Body of pancreas (tissue), 4 donors: ENCODE results near the gene LIN28A. TPM values are rescaled to one million over a fixed set of nuclear protein-coding genes. Genes with fewer than 3 reads are reported as not detected.

Source experiments
- ATAC-seq: fragments of 150-250 bp; one replicate; pipeline ENCODE4 v1.9.1; 2016
- DNase-seq, 4 donors: peaks; one replicate each; pipeline ENCODE4 v3.0.0-alpha.2; 2019
- H3K27ac ChIP-seq, 4 donors: fragments of 200-600 bp; sonication (generic); 1 replicate in 3 of 4; 2 replicates in 1 of 4; pipeline versions ENCODE4 v1.5.1 to v1.6.1; 2016 to 2019; ENCODE audit warnings: mild to moderate bottlenecking in 1 of 4, mixed read lengths in 1 of 4, moderate library complexity in 1 of 4
- H3K27me3 ChIP-seq, 2 donors: fragments of 200-600 bp; sonication (generic); one replicate each; pipeline ENCODE4 v1.6.0; 2016; ENCODE audit warnings: mild to moderate bottlenecking in 1 of 2
- H3K36me3 ChIP-seq, 2 donors: fragments of 200-600 bp; sonication (generic); replicated peaks in 1 of 2; 2 replicates each; pipeline ENCODE4 v1.5.1; 2016; ENCODE audit warnings: low read depth in 2 of 2; ENCODE audit not compliant: insufficient read depth in 1 of 2
- H3K4me1 ChIP-seq: fragments of 200-600 bp; sonication (generic); one replicate; pipeline ENCODE4 v1.6.0; 2016
- H3K4me3 ChIP-seq, 2 donors: fragments of 200-600 bp; sonication (generic); 1 replicate in 1 of 2; 2 replicates in 1 of 2; pipeline ENCODE4 v1.5.1; 2016 to 2019
- H3K9me3 ChIP-seq, 3 donors: fragments of 200-600 bp; sonication (generic); 1 replicate in 2 of 3; 2 replicates in 1 of 3; pipeline ENCODE4 v1.5.1; 2016
- POLR2A ChIP-seq, 3 donors: fragments of 450-650 bp; IDR thresholded peaks; one replicate each; pipeline ENCODE4 v1.6.1; 2016; ENCODE audit warnings: antibody characterized with exemption in 3 of 3, mild to moderate bottlenecking in 2 of 3
- WGBS, 2 donors: methylation state at CpG; one replicate each; pipeline ENCODE4 v1.1.5; 2017; 5-methylcytosine and 5-hydroxymethylcytosine counted together
- intact Hi-C: fragments of 100-400 bp; cut with DNase I; formaldehyde crosslinking; loops from one replicate; pipeline ENCODE4 v1.15.1; 2023
- total RNA-seq, 2 donors: library from RNA; depleted of rRNA; stranded (reverse); fragments of >200 nt; gene quantifications; one replicate each; pipeline ENCODE4 v1.1.0, GENCODE V29; 2016
- TF ChIP-seq, protein P1 (sequence below), 7 experiments: fragments of 450-650 bp in 4 of 7; fragments of 200-600 bp in 3 of 7; sonication (generic) in 3 of 7; IDR thresholded peaks; one replicate each; pipeline ENCODE4 v1.5.1; 2016 to 2019; ENCODE audit warnings: antibody characterized with exemption in 7 of 7

Gene LIN28A
- total RNA-seq, 2 donors from 2014 or later = not detected

DNA sequence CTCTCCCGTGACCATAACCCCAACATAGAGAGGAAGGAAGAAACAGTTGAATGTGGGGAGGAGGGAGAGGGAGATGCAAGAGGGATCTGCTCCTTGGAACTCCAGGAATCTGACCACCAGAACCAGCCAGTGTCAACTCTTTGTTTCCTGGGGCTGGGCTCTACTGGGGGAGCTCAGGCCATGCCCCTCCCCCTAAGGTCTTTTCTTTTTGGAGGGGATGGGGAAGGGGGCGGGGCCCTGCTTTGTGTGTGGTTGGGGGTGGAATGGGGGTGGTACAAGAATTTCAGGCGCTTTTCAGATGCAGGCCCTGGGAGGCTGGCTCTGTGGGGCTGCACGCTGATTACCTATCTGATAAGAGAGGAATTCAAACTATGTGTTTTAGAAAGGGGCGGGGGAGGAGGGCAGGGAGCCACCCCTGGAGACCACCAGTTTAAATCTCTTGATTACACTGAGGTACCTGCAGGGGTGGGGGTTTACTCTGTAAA is 8.3 kb downstream of the LIN28A start:
- 30 to 33% methylated on average over 5 of the region's 5 CpGs for WGBS, 2 donors
- ATAC-seq (peak; percentile 70), DNase-seq (no peak)
- intact Hi-C loops = no loop called here
- H3K9me3 ChIP-seq = no peaks in the 10 kb centered on the region
- TF ChIP-seq POLR2A (IDR thresholded peaks at IDR 0.05) = no peak
- TF ChIP-seq, protein P1, sequence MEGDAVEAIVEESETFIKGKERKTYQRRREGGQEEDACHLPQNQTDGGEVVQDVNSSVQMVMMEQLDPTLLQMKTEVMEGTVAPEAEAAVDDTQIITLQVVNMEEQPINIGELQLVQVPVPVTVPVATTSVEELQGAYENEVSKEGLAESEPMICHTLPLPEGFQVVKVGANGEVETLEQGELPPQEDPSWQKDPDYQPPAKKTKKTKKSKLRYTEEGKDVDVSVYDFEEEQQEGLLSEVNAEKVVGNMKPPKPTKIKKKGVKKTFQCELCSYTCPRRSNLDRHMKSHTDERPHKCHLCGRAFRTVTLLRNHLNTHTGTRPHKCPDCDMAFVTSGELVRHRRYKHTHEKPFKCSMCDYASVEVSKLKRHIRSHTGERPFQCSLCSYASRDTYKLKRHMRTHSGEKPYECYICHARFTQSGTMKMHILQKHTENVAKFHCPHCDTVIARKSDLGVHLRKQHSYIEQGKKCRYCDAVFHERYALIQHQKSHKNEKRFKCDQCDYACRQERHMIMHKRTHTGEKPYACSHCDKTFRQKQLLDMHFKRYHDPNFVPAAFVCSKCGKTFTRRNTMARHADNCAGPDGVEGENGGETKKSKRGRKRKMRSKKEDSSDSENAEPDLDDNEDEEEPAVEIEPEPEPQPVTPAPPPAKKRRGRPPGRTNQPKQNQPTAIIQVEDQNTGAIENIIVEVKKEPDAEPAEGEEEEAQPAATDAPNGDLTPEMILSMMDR (IDR thresholded peaks at IDR 0.05) = no peak
- no peaks in the 10 kb centered on the region for H3K36me3 ChIP-seq
- H3K4me3 ChIP-seq = no peak overlapping the region
- H3K27me3 ChIP-seq = no peaks in the 10 kb centered on the region
- H3K27ac ChIP-seq = no peak overlapping the region
- no peaks in the 10 kb centered on the region for H3K4me1 ChIP-seq

DNA sequence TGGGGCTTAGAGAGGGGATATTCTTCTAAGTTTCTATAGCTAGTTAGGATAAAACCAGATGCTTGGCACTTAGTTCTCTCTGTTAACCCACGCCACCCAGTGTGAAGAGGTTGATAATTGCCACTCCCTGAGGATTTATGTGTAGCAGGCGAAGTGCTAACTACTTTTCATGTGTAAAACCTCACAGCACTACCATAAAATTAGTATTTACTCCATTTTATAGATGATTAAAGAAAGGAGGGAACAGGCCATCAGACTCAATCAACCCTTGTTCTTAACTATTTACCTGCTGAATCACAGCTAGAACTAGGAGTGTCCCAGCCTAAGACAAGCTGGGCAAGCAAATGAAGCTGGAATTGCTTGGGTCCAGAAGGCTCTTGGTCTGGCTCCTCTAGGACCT is 8.9 kb downstream of the LIN28A start:
- no peak for DNase-seq
- no peak for ATAC-seq
- Histone ChIP-seq H3K4me3 (no peak overlapping the region), H3K4me1 (no peaks in the 10 kb centered on the region), H3K27me3 (no peaks in the 10 kb centered on the region), H3K9me3 (no peaks in the 10 kb centered on the region), H3K36me3 (no peaks in the 10 kb centered on the region), H3K27ac (peak overlapping the region in 1 of 4 donors; percentile 22)
- WGBS, 2 donors = 69 to 76% methylated on average over 2 of the region's 2 CpGs
- no peak for TF ChIP-seq POLR2A (IDR thresholded peaks at IDR 0.05)
- TF ChIP-seq, protein P1 (IDR thresholded peaks at IDR 0.05) = no peak
- intact Hi-C loops = no loop called here

DNA sequence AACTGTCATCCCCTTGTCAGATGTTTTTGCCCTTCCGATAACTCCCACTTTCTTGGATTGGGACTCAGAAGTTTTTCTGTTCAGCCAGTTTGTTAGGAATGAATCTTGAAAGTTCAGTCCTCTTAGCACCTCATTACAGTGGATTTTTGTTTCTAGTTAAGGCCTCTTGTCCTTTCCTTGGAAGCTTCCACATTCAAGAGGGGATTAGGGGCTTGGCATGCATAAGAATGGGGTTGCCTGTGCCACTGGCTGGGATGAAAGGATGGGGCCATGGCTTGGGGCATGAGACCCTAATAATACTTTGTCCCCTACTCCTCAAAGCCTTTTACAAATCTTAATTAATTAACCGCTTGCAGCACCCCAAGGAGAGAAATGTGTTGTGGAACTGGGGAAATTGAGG is 19.1 kb downstream of the LIN28A start:
- H3K4me1 ChIP-seq = peaks cover 27% of the 10 kb centered on the region
- no peaks in the 10 kb centered on the region for H3K36me3 ChIP-seq
- no peak overlapping the region for H3K27ac ChIP-seq
- ATAC-seq = no peak
- TF ChIP-seq, protein P1 (IDR thresholded peaks at IDR 0.05) = no peak
- no peak for TF ChIP-seq POLR2A (IDR thresholded peaks at IDR 0.05)
- intact Hi-C loops = no loop called here
- H3K27me3 ChIP-seq = no peaks in the 10 kb centered on the region
- no peak for DNase-seq
- WGBS, 2 donors = 88 to 96% methylated on average over 2 of the region's 2 CpGs
- H3K4me3 ChIP-seq = no peak overlapping the region
- no peaks in the 10 kb centered on the region for H3K9me3 ChIP-seq

DNA sequence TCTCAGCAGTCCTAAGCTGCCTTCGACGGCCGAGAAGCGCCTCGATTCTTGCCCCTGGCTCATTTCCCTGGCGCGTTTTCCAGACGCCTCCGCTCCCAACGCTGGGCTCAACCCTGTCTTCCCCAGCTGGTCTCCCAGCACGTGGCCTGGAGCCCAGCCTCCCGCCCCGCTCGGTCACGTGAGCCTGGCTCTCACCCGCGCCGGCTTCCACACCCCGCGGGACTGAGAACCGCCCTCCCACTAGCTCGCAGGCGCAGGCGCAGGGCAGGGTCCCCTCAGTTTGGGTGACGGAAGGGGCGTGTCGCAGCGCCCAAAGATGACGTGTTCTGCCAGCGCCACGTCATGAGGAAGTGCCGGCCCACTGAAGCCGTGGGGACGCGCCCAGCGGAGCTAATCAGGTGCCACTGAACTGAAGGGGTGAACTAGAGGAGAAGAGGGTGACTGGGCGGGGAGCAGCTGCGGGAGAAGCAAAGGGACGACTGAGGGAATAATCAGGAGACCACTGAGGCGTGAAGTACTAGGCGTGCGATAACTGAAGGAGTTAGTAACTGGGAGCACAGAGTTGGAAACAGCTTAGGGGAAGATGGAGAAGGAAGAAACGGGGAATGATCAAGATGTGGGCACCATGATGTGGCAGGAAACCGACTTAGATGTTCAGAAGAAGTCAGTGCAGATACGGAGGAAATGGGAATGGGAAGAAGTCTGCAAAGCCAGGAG is 21.5 kb downstream of the LIN28A start, which contains the start of gene DHDDS:
Gene DHDDS, plus strand, starts transcription at position 343 of the 717 bp plus-strand sequence. CDS start 625 bp downstream, outside the sequence.
- intact Hi-C loops = no loop called here
- peak; percentile 100 for ATAC-seq

More for the DNA sequence above, 21.5 kb downstream of the LIN28A start, which contains the start of gene DHDDS:
- Histone ChIP-seq H3K9me3 (no peaks in the 10 kb centered on the region), H3K4me3 (peak within 1 kb of the TSS; percentile 25 to 35), H3K27me3 (no peaks in the 10 kb centered on the region), H3K4me1 (peaks cover 31% of the 10 kb centered on the region), H3K36me3 (peaks cover 0 to 2% of the 10 kb centered on the region in 2 donors), H3K27ac (peak within 1 kb of the TSS; percentile 29 to 82 (median 73))
- peak; percentile 49 to 92 (median 92) for TF ChIP-seq POLR2A (IDR thresholded peaks at IDR 0.05)
- TF ChIP-seq, protein P1 (IDR thresholded peaks at IDR 0.05) = peak in 1 of 7 experiments; percentile 18
- peak; percentile 98 to 99 (median 98) for DNase-seq
- 0% methylated on average over 26 to 45 of the region's 45 CpGs for WGBS, 2 donors
